T-helper 2 cell treated with Interferon-gamma antibody and Interleukin-4, amounts not matched to agents 5 μg/mL and 100 μg/mL, for 36 hours (primary cell): ENCODE measurements around the gene ACOT11.

Source experiments
- DNase-seq: peaks from one replicate; pipeline ENCODE4 v3.0.0; 2021; ENCODE audit warnings: low spot score
- H3K27ac Mint-ChIP-seq: one replicate; pipeline ENCODE4 v1.8.0; 2021; ENCODE audit warnings: mild to moderate bottlenecking, mixed read lengths
- H3K27me3 Mint-ChIP-seq: one replicate; pipeline ENCODE4 v1.8.0; 2021; ENCODE audit warnings: low read depth, mixed read lengths
- H3K36me3 Mint-ChIP-seq: one replicate; pipeline ENCODE4 v1.8.0; 2021; ENCODE audit warnings: low read depth, mixed read lengths
- H3K4me1 Mint-ChIP-seq: one replicate; pipeline ENCODE4 v1.8.0; 2021; ENCODE audit warnings: low read depth, mixed read lengths
- H3K4me3 Mint-ChIP-seq: one replicate; pipeline ENCODE4 v1.8.0; 2022; ENCODE audit warnings: mild to moderate bottlenecking, moderate library complexity, mixed read lengths
- H3K9me3 Mint-ChIP-seq: one replicate; pipeline ENCODE4 v1.8.0; 2021; ENCODE audit warnings: mixed read lengths

ACOT11 gene

DNA sequence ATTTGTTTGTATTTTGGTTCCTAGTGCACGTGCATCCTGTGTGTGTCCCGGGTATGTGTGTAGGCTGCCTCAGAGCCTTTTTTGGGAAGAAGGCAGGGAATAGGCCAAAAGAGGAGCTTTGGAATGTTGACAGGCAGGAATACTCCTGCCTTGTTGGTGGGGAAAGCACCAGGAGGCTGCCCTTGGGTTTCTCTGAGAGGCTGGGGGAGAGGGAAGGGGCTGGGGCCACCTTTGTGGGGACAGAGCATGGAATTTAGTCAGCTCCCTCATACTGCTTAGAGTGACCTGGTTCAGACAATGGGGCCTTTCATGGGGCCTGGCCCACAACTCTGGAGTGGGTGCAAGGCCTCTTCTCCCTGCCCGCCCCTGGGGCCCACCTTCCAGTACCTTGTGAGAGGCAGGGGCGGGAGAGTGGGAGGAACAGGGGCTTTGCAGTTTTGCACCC, 31.3 kb downstream of the ACOT11 start:
- Mint-ChIP-seq H3K4me1 (peaks cover 2% of the 10 kb centered on the region), H3K36me3 (no peaks in the 10 kb centered on the region), H3K27me3 (no peaks in the 10 kb centered on the region), H3K4me3 (no peak overlapping the region), H3K9me3 (no peaks in the 10 kb centered on the region), H3K27ac (no peak overlapping the region)
- DNase-seq = no peak

DNA sequence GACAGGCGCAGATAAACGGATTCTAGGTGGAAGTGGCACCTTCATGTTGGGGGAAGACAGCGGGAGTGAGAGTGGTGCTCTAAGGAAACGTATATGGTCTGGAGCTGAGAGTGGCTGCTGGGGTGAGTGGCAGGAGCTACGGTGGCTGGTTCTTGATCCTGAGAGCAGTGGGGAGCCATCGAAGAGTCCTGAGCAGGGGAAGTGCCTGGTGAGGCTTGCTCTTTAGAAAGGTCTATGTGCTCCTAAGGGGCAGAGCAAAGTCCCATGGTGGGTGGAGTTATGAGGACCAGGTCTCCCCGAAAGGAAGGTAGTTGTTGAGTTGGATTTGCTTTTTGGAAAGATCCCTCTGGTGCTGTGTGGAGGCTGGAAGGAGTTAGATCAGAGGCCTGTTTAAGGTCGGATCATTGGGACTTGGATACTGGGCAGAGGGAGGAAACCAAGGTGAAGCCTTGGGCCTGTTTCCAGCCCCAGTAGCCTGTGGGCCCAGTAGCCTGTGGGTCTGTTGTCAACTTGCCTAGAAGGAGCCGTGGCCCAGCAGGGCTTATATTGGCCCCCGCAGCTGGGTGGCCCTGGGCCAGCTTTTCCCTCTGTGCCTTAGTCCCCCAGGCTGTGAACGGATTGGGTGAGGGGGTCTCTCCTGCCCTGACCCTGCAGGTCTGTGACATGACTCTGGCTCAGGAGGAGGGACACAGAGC, 33.0 kb downstream of the ACOT11 start:
- no peaks in the 10 kb centered on the region for H3K36me3 Mint-ChIP-seq
- no peaks in the 10 kb centered on the region for H3K4me1 Mint-ChIP-seq
- no peaks in the 10 kb centered on the region for H3K9me3 Mint-ChIP-seq
- no peak for DNase-seq
- H3K27ac Mint-ChIP-seq = no peak overlapping the region
- no peak overlapping the region for H3K4me3 Mint-ChIP-seq
- H3K27me3 Mint-ChIP-seq = no peaks in the 10 kb centered on the region

DNA sequence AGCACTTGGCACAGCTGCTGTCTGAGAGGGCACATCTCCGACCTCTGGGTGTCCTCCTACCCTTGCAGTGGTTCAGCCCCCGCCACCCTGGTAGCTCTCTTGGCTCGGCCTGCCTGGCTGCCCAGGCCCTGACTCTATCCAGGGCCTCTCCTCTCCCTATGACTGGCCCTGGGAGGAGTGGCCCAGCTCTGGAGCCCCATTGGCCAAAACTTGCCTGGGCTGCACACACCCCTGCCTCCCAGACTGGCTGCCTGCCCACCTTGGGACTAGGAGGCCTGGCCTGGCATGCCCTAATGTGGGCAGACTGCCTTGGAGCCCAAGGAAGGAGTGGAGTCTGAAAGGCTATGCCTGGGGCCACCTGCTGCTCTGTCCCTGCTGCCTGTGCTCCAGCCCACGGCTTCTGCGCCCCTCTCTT, 33.6 kb downstream of the ACOT11 start:
- no peaks in the 10 kb centered on the region for H3K4me1 Mint-ChIP-seq
- H3K27me3 Mint-ChIP-seq = no peaks in the 10 kb centered on the region
- H3K9me3 Mint-ChIP-seq = no peaks in the 10 kb centered on the region
- no peaks in the 10 kb centered on the region for H3K36me3 Mint-ChIP-seq
- no peak overlapping the region for H3K4me3 Mint-ChIP-seq
- DNase-seq = no peak
- no peak overlapping the region for H3K27ac Mint-ChIP-seq

DNA sequence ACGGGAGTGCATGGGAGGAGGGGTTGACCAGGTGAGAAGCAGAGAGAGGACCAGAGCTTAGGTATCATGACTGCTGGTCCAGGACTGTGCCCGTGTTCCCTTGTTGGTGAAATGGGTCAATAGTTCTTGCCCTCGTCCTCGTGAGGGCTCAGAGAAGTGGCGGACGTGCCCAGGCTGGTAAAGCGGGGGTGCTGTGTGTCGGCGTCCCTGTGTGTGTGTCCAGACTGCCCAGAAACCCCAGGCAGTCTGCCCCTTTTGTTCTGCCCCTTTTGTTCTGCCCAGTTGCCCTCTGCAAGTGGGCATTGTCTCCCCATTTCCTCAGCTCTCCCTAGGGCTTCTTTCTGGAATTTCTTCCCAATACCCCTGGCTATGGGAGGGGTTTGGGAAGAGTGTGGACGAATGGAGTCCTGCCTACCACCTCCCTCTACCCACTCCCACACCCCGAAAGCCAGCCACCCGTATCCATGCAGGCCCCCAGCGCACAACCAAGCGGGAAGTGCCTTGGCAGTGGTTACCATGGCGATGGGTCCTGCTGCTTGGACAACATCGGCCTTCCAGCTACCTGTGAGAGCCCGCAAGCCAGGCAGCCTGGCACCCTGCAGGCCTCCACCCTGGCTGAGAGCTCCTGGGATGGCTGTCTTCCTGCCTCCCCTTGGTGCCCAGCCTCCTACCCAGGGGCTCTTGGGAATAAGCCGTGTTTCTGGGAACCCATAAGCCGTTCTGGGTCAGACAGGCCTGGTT, 34.7 kb downstream of the ACOT11 start:
- H3K27me3 Mint-ChIP-seq = no peaks in the 10 kb centered on the region
- H3K4me3 Mint-ChIP-seq = no peak overlapping the region
- no peak overlapping the region for H3K27ac Mint-ChIP-seq
- H3K9me3 Mint-ChIP-seq = no peaks in the 10 kb centered on the region
- no peaks in the 10 kb centered on the region for H3K36me3 Mint-ChIP-seq
- no peaks in the 10 kb centered on the region for H3K4me1 Mint-ChIP-seq
- no peak for DNase-seq

DNA sequence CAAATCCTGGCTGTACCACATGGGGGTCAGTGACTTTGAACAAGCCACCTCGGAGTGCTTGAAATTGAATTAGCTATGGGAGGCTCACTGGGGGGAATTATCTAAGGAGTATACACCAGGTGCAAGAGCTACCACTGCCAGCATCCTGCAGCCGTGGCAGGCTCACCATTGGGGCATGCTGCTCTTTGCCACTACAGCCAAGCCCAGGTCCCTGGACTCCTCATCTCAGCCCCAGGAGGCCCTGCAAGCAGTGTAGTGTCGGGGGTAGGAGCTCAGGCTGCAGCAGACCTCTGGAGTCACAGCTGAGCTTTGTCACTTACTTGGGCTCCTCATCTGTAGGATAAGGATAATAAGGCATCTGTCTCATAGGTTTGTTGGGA, 35.3 kb downstream of the ACOT11 start:
- Mint-ChIP-seq H3K27me3 (no peaks in the 10 kb centered on the region), H3K27ac (no peak overlapping the region), H3K4me3 (no peak overlapping the region), H3K36me3 (no peaks in the 10 kb centered on the region), H3K4me1 (no peaks in the 10 kb centered on the region), H3K9me3 (no peaks in the 10 kb centered on the region)
- DNase-seq = no peak

DNA sequence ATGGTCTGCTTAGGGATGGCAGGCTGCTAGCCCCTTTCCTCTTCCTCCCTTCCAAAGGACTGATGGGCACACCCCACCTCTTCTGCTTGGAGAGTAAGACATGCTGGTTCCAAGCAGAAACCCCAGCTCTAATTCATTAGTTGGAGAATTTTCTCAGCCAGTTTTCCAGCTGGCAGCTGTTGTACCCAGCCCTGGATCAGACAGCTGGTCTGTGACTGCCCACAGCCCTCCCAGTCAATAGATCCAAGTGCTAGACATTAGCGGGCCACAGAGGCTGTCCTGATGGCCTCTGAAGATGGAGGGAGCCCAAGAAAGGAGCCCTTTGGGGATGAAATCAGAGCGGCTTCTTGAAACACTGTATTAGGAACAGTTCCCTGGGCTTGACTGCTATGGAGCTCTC, 35.8 kb downstream of the ACOT11 start:
- no peaks in the 10 kb centered on the region for H3K36me3 Mint-ChIP-seq
- no peak overlapping the region for H3K27ac Mint-ChIP-seq
- H3K4me3 Mint-ChIP-seq = no peak overlapping the region
- no peaks in the 10 kb centered on the region for H3K9me3 Mint-ChIP-seq
- no peak for DNase-seq
- H3K4me1 Mint-ChIP-seq = no peaks in the 10 kb centered on the region
- H3K27me3 Mint-ChIP-seq = no peaks in the 10 kb centered on the region

DNA sequence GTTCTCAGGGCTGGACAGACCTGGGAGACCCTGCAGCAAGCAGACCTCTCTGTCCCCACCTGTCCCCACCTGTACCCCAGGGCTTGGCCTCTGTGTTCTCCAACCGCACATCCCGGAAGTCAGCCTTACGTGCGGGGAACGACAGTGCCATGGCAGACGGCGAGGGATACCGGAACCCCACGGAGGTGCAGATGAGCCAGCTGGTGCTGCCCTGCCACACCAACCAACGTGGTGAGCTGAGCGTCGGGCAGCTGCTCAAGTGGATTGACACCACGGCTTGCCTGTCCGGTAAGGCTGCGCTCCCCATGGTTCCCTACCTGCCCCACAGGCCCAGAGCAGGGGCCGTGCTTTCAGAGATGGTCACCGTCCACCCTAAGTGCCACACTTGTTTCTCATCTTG, 36.5 kb downstream of the ACOT11 start:
- Mint-ChIP-seq H3K4me3 (no peak overlapping the region), H3K4me1 (no peaks in the 10 kb centered on the region), H3K36me3 (no peaks in the 10 kb centered on the region)

DNA sequence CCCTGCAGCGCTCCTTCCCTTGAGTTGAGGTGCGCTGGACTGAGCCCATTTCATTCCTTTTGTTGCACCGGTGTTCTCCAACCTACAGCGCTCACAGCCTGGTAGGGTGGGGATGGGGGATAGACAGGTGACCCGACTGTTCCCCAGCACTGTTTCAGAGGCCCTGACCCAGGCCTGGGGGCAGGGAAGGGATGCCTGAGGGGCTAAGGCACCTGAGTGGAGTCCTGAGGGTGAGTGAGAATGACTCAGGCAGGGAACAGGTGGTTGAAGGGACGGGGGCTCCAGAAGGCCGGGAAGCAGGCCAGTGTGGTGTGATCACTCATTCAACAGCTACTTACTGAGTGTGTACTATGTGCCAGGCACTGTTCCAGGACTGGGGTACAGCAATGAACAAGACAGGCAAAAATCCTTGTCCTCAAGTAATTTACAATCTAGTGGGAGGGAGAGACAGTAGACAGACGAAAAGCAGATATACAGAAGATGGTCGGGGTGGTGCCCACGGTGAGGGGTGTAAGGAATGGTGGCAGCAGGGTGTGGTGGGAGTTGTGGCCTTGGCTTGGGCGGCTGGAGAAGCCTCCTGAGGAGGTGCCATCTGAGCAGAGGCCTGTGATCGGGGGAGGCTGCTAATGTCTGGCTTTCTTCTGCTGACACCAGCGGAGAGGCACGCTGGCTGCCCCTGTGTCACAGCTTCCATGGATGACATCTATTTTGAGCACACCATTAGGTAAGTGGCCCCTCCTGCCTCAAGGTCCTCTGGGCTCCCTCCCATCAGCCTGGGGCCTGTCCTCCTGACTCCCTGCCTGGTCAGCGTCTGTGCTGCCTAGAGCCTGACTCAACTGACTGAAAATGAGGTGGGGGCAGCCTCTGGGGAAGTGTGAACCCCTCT, 37.4 kb downstream of the ACOT11 start:
- no peak for DNase-seq
- Mint-ChIP-seq H3K36me3 (no peaks in the 10 kb centered on the region), H3K4me3 (no peak overlapping the region), H3K27ac (no peak overlapping the region), H3K27me3 (no peaks in the 10 kb centered on the region), H3K9me3 (no peaks in the 10 kb centered on the region), H3K4me1 (no peaks in the 10 kb centered on the region)

More for the DNA sequence above, 36.5 kb downstream of the ACOT11 start:
- H3K27ac Mint-ChIP-seq = no peak overlapping the region
- H3K27me3 Mint-ChIP-seq = no peaks in the 10 kb centered on the region
- DNase-seq = no peak
- no peaks in the 10 kb centered on the region for H3K9me3 Mint-ChIP-seq

DNA sequence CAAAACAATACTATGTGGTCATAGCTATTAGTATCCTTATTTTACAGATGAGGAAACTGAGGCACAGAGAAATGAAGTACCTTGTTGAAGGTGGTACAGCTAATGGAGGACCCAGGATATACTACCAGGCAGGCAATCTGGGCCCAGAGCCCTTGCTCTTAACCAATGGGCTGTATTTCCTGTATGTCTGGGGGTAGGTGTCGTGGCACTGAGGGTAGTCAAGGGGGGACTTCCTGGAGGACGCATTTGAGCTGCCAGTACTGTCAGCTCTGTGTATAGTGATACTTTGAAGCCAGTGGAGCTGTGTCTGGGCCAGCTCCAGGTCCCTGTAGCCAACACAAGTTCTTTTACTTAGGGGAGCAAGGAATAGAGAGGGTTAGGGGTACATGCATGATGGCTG, 40.3 kb downstream of the ACOT11 start:
- H3K4me1 Mint-ChIP-seq = no peaks in the 10 kb centered on the region
- no peaks in the 10 kb centered on the region for H3K27me3 Mint-ChIP-seq
- DNase-seq = no peak
- no peak overlapping the region for H3K4me3 Mint-ChIP-seq
- no peaks in the 10 kb centered on the region for H3K9me3 Mint-ChIP-seq
- H3K27ac Mint-ChIP-seq = no peak overlapping the region
- no peaks in the 10 kb centered on the region for H3K36me3 Mint-ChIP-seq

DNA sequence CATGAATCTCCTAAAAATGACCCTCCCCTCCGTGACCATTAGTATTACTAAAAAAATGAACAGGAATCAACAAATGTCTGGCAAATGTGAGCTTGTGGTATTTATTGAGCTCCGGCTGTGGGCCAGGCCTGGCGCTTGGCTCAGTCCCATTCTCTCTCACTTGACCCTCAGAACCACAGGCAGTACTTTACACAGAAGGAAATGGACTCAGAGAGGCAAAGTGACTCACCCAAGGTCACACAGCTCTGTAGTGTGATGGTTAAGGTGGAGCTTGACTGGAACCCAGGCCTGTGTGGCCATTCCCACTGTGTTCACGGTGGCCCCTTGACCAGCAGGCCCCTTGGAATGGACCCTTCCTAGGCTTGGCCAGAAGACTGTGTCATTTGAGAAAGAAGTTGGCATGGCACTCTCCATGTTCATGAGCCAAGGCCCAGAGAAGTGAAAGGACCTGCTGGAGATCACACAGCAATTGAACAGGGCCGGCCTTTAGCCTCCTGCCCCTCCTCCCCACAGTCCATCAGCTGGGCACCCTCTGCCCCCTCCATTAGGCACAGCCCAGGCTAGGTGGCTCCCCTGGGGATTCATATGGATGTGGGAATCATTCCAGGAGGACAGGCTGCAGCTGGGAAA, 43.2 kb downstream of the ACOT11 start:
- H3K27me3 Mint-ChIP-seq = no peaks in the 10 kb centered on the region
- DNase-seq = no peak
- no peak overlapping the region for H3K4me3 Mint-ChIP-seq

DNA sequence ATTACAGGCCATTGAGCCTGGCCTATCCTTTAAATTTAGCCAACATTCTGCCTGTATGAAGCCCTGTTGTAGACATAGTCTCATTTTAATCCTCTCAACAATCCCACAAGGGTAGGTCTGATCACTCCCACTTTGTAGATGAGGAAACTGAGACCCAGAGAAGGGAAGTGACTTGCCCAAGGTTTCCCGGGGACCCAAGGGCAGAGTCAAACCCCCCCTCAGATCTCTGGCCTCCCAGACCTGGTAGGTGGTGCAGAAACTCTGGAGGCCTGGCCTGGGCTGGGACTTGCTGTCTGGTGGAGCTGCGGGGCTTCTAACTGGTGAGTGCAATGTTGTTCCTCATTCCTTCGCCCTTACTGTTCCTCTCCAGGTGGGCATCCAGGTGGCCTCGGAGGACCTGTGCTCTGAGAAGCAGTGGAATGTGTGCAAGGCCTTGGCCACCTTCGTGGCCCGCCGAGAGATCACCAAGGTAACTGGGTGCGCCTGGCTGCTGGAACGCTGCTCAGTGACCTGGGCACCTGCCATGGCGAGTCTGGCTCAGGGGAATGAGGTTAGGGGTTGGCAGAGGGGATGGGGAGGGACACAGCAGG, 45.6 kb downstream of the ACOT11 start:
- DNase-seq = no peak
- H3K36me3 Mint-ChIP-seq = no peaks in the 10 kb centered on the region
- no peaks in the 10 kb centered on the region for H3K9me3 Mint-ChIP-seq
- H3K4me1 Mint-ChIP-seq = peaks cover 2% of the 10 kb centered on the region
- H3K27me3 Mint-ChIP-seq = no peaks in the 10 kb centered on the region
- H3K27ac Mint-ChIP-seq = no peak overlapping the region
- no peak overlapping the region for H3K4me3 Mint-ChIP-seq

More for the DNA sequence above, 43.2 kb downstream of the ACOT11 start:
- H3K9me3 Mint-ChIP-seq = no peaks in the 10 kb centered on the region
- H3K36me3 Mint-ChIP-seq = no peaks in the 10 kb centered on the region
- no peak overlapping the region for H3K27ac Mint-ChIP-seq
- no peaks in the 10 kb centered on the region for H3K4me1 Mint-ChIP-seq

DNA sequence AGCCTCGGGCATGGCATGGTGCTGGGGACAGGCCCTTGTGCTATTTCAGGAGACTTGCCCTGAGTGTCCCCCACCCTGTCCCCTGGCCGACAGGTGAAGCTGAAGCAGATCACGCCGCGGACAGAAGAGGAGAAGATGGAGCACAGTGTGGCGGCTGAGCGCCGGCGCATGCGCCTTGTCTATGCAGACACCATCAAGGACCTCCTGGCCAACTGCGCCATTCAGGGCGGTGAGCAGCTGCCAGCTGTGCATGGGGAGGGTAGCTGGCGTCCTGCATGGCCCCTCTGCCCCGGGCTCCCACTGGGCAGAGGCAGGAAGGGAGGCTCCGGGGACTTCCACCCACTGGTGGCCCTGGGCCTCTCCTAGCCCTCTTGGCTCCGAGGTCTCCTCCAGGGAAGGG, 46.4 kb downstream of the ACOT11 start:
- Mint-ChIP-seq H3K9me3 (no peaks in the 10 kb centered on the region), H3K4me3 (no peak overlapping the region), H3K27me3 (no peaks in the 10 kb centered on the region), H3K36me3 (no peaks in the 10 kb centered on the region), H3K27ac (no peak overlapping the region), H3K4me1 (peaks cover 2% of the 10 kb centered on the region)
- DNase-seq = no peak

DNA sequence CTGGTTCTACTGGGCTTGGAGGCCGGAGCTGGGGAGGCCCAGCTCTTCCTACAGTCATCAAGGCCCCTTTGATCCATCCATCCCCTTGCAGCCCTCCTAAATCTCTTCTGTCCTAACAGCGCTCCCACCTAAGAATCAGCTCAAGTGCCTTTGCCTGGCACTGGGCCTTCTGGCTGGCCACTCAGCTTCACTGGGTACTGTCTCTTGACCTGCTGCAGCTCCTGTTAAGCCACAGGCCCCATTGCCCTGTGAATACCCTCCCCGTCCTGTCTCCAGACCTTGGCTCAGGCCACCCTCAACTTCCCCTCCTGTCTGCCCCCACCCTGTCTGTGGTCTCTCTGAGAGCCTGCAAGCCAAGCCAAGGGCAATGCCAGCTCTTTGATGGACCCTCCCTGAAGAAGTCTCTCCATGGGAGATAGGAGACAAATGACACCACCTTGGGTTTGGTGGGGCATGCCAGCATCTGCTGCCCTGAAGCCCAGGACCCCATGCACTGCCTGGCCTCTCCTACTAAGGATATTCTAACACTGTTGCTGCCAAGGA, 48.0 kb downstream of the ACOT11 start:
- Mint-ChIP-seq H3K4me1 (peaks cover 2% of the 10 kb centered on the region), H3K27ac (no peak overlapping the region), H3K36me3 (no peaks in the 10 kb centered on the region), H3K4me3 (no peak overlapping the region), H3K27me3 (no peaks in the 10 kb centered on the region), H3K9me3 (no peaks in the 10 kb centered on the region)
- no peak for DNase-seq
